Subcutaneous adipose tissue (tissue), 4 donors: ENCODE data around the gene ZSWIM5. TPM values are rescaled to one million over a fixed set of nuclear protein-coding genes. Genes with fewer than 3 reads are reported as not detected.

Source experiments
- total RNA-seq, 4 donors: library from RNA; depleted of rRNA; stranded (reverse); fragments of >200 nt; gene quantifications; one replicate each; pipeline ENCODE4 v1.1.0, GENCODE V29; 2016
- TF ChIP-seq, protein P1 (sequence below): fragments of 450-650 bp; IDR thresholded peaks from one replicate; pipeline ENCODE4 v1.5.1; 2016; ENCODE audit warnings: low read depth, mild to moderate bottlenecking, control low read depth, antibody characterized with exemption, moderate library complexity

ZSWIM5 gene
- total RNA-seq, 4 donors from 2014 or later: 0.85 to 1.3 (median 1.0) TPM

DNA sequence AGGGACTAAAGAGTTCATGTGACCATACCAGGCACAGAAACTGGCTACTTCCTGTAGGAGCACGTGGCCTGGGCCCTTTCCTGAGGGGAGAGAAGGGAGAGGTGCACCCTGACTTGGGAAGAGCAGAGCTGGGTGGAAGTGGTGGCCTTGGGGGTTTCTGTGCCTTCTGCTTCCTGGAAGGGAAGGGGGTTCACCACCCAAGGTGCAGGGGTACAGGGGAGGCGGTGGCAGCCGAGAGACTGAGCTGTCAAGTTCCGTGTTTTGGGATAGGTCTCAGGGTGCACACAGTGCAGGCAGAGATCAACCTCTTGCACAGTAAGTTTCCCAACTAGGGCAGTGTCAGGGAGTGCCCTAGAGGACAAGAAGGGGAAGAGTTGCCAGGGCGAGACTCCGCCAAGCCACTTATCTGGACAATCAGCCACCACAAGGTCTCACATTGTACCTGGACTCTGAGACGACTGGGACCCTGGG, 205.4 kb downstream of the ZSWIM5 start:
- TF ChIP-seq, protein P1, sequence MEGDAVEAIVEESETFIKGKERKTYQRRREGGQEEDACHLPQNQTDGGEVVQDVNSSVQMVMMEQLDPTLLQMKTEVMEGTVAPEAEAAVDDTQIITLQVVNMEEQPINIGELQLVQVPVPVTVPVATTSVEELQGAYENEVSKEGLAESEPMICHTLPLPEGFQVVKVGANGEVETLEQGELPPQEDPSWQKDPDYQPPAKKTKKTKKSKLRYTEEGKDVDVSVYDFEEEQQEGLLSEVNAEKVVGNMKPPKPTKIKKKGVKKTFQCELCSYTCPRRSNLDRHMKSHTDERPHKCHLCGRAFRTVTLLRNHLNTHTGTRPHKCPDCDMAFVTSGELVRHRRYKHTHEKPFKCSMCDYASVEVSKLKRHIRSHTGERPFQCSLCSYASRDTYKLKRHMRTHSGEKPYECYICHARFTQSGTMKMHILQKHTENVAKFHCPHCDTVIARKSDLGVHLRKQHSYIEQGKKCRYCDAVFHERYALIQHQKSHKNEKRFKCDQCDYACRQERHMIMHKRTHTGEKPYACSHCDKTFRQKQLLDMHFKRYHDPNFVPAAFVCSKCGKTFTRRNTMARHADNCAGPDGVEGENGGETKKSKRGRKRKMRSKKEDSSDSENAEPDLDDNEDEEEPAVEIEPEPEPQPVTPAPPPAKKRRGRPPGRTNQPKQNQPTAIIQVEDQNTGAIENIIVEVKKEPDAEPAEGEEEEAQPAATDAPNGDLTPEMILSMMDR: no peak

DNA sequence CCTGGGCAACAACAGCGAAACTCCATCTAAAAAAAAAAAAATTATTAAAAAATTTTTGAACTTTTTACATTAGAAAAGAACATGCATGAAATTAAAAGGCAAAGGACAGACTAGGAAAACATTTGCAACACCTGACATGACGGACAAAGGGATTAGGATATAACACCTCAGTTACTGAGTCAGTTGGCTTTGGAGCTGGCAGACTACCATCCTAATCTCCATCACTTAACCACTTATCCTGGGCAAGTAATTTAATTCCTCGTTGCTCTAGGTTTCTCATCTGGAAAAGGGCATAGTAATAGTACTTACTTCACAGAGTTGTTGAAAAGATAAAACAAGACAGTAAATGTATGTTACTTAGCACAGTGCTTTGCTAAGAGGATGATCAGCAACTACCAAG, 207.2 kb downstream of the ZSWIM5 start:
- TF ChIP-seq, protein P1: no peak

DNA sequence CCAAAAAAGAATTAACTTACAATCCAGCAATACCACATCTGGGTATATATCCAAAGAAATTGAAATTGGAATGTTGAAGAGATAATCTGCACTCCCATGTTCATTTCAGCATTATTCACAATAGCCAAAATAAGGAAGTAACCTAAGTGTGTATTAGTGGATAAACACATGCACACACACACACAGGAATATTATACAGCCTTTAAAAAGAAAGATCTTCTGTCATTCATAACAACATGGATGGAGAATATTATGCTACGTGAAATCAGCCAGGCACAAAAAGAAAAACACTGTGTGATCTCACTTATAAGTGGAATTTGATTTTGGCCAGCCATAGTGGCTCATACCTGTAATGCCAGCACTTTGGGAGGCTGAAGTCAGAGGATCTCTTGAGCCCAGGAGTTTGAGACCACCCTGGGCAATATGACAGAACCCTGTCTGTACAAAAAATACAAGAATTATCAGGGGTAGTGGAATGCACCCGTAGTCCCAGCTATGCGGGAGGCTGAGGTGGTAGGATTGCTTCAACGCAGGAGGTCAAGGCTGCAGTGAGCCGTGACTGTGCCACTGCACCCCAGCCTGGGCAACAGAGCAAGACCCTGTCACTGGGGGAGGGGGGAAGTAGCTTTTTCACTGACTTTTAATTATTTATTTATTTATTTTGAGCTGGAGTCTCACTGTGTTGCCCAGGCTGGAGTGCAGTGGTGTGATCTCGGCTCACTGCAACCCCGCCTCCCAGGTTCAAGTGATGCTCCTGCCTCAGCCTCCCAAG, 210.8 kb downstream of the ZSWIM5 start:
- TF ChIP-seq, protein P1: no peak

DNA sequence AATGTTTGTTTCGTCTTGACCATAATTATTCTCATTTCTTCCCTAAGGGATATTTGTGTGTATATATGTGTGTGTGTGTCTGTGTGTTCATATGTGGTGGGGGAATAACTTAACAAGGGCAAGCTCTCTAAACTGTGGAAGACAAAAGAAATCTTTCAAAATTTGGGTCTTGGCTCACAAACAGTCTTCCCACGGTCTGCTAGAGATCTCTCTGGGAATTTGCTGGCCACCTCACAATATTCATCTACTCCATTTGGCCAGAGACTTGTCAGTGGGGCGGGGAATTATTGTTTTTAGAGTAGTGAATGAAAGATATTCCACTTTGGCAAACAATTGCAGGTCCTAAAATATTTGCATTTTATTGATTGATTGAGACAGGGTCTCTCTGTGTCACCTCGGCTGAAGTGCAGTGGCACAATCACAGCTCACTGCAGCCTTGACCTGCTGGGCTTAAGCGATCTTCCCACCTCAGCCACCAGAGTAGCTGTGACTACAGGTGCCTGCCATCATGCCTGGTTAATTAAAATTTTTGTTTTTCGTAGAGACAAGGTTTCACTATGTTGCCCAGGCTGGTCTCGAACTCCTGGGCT, 212.0 kb downstream of the ZSWIM5 start:
- TF ChIP-seq, protein P1: no peak

DNA sequence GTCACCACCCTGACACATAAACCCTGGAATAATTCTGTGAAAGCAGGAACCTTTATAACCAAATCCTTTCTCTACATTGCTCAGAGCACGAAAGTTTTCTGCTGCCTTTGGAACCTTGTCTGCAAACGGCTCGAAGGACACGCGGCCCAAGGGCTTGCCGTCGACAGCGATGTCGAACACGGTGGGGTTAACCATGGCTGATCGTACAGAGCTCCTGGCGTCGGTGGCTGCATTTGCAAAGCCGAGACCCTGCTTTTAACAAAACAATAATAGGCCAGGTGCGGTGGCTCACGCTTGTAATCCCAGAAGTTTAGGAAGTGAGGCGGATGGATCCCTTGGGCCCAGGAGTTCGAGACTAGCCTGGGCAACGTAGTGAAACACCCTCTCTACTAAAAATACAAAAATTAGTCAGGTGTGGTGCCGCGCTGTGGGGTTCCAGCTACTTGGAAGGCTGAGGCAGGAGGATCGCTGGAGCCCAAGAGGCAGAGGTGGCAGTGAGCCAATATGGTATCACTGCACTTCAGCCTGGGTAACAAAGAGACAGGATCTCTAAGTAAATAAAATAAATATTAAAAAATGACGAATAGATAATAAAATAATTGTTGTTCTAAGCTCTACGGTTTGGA, 217.8 kb downstream of the ZSWIM5 start:
- TF ChIP-seq, protein P1: no peak

DNA sequence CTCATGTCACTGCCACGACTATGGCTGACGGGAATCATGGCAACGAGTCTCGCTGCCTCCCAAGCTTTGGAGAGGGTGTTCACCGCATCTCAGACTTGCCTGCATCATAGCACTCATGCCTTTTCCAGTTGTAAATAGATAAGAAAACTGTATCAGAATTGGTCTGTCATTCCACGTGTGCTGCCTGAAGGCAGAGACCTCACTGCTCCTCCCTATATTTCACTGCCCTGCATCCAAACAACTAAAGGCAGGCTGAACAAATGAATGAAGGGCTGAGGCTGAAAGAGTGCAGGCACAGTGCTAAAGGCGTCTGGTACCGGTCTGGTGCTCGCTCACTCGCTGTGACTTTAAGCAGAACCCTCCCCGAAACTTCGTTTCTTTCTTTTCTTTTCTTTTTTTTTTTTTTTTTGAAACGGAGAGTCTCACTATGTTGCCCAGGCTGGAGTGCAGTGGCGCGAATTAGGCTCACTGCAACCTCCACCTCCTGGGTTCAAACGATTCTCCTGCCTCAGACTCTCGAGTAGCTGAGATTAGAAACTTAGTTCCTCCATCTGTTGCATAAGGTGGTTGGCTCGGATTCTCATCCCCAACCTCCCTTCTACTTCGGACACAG, 220.6 kb downstream of the ZSWIM5 start:
- TF ChIP-seq, protein P1: no peak

DNA sequence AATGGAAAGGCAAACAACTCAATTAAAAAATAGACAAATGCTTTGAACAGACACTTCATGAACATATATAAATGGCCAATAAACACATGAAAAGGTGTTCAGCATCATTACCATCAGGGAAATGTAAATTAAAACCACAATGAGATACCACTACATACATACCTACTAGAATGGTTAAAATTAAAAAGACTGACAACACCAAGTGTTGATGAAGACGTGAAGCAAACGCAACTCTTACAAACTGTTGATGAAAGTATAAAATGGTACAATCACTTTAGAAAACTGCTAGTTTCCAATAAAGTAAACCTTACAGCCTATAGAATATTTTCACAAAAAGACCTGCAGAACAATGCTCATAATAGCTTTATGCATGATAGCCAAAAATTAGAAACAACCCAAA, 230.2 kb downstream of the ZSWIM5 start:
- TF ChIP-seq, protein P1: no peak
